ENCODE measurements around the gene YBX3. TPM values are rescaled to one million over a fixed set of nuclear protein-coding genes. Genes with fewer than 3 reads are reported as not detected.

Gene YBX3
- total RNA-seq: 167 and 170 TPM in 2 replicates

DNA sequence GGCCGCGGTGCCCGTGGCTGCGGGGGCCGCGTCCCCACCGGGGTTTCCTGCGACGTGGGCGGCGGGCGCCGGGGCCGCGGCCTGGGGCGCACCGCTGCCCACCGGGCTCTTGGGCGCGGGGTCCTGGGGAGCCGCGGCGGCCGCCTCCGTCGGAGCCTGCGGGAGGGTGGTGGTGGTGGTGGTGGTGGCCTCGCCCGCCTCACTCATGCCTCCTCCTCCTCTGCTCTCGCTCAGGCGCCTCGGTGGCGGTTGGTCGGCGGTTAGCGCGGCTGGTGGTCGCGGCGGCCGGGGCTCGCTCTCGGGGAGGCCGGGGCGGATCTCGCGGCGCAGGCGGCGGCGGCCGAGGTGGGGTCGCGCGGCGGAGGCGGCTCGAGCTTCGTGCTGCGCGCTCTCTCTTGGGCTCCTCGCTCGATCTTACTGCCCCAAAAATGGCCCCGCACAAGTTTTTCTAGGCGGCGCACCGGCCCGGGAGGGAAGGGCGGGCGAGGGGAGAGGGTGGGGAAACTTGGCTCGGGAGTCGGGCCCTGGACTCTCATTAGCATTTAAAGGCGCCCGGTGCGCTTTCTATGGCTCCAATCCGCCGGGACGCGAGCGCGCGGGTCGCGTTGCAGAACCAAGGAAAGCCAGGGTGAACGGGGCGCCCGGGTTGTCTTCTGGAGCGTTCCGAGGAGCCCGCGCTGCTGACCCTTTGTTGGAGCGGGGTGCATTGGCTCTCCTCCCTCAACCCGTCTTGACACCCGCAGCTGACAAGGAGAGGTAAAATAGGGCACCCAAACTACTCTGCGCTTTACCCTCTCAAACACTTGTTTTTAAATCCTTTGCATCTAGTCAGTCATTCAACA, at the start of gene YBX3:
TSS of gene YBX3 (minus strand) at position 419 of the 842 bp plus-strand sequence. CDS start at position 207, 212 bp downstream.

DNA sequence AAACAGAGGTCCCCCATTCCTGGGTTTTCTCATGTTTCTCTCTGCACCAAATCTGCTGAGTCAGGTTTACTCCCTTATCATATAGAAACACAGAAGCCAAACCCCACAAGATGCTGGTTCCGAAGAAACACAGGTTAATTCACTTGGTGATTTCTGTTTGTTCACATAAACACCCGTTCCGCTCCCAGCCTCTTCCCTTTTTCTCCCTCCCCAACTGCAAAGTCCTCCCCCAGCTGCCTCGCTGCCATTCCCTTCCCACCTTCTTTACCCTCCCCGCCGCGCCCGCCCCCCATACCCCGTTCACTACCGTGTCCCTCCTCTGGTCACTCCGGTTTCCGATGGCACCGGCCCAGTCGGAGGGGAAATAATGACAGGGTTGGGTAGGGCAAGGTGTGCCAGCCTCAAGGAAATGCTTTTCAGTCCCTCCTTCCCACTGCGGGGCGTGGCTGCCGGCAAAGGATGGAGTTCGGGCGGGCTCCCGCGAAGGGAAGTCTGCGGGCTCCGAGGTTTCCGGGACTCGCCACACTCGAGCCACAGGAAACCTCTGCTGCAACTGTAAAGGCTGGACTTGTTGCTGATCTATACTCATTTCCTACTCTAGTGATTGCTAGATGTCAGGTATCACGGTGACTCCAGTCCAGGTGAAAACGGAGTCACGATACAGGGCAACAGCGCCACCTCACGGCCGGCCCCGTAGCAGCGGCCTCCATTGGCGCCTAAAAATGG, 49.3 kb downstream of the YBX3 start, which contains the start of gene STYK1:
TSS of gene STYK1 (minus strand) at position 394 of the 726 bp plus-strand sequence. CDS start 39,434 bp downstream, outside the sequence.

Other genes starting within 250 kb of the YBX3 start
- 1.6 TPM in 2 replicates for gene EIF2S3B, start 217.4 kb downstream of the YBX3 start, total RNA-seq
- 13.5 and 15.1 TPM in 2 replicates for gene MAGOHB, start 109.7 kb downstream of the YBX3 start, total RNA-seq
- 2.3 and 4.9 TPM in 2 replicates for gene STYK1, start 49.3 kb downstream of the YBX3 start, total RNA-seq
- 0.16 TPM in 1 of 2 replicates, not detected in the other for gene TAS2R7, start 79.3 kb upstream of the YBX3 start, total RNA-seq
- 0.12 TPM in 1 of 2 replicates, not detected in the other for gene TAS2R8, start 84.0 kb upstream of the YBX3 start, total RNA-seq
- not detected in 2 replicates for gene TAS2R9, start 86.8 kb upstream of the YBX3 start, total RNA-seq
- gene TAS2R10, start 103.0 kb upstream of the YBX3 start, total RNA-seq: 1.2 and 1.8 TPM in 2 replicates
- 1.7 and 10.5 TPM in 2 replicates for gene PRR4, start 126.2 kb upstream of the YBX3 start, total RNA-seq
- 19.8 and 37.5 TPM in 2 replicates for gene PRH1, start 160.9 kb upstream of the YBX3 start, total RNA-seq
- gene TAS2R13, start 186.2 kb upstream of the YBX3 start, total RNA-seq: 1.8 and 3.4 TPM in 2 replicates
- not detected in 2 replicates for gene PRH2, start 205.9 kb upstream of the YBX3 start, total RNA-seq
- gene TAS2R14, start 215.9 kb upstream of the YBX3 start, total RNA-seq: 2.9 and 7.0 TPM in 2 replicates

Data from hair follicle dermal papilla cell (primary cell).